Esophagus (tissue), 2 donors: ENCODE measurements around the gene FBN2. TPM values are rescaled to one million over a fixed set of nuclear protein-coding genes. Genes with fewer than 3 reads are reported as not detected.
"Not testable (repeated sequence)": the region's sequence is repeated elsewhere in the genome, so short reads cannot be mapped to it uniquely, and the experiment has no call there.

Source experiments
- H3K27ac ChIP-seq, 2 donors: one replicate each; pipeline ENCODE4 v1.5.1; 2013; ENCODE audit warnings: low read depth in 2 of 2, mild to moderate bottlenecking in 2 of 2, inconsistent platforms in 1 of 2, low read length in 1 of 2, moderate library complexity in 1 of 2
- H3K27me3 ChIP-seq, 2 donors: one replicate each; pipeline ENCODE4 v1.6.1; 2013; ENCODE audit warnings: low read length in 2 of 2, control low read depth in 1 of 2, mild to moderate bottlenecking in 1 of 2; ENCODE audit not compliant: insufficient read depth in 2 of 2, control insufficient read depth in 1 of 2
- H3K36me3 ChIP-seq, 2 donors: one replicate each; pipeline ENCODE4 v1.6.1; 2013; ENCODE audit warnings: low read length in 1 of 2; ENCODE audit not compliant: control insufficient read depth in 2 of 2, insufficient read depth in 2 of 2
- H3K4me1 ChIP-seq, 2 donors: one replicate each; pipeline ENCODE4 v1.6.1; 2013; ENCODE audit warnings: low read length in 1 of 2; ENCODE audit not compliant: control insufficient read depth in 2 of 2, insufficient read depth in 2 of 2
- H3K4me3 ChIP-seq, 2 donors: one replicate each; pipeline ENCODE4 v1.5.1; 2013; ENCODE audit warnings: low read length in 2 of 2, mild to moderate bottlenecking in 2 of 2, low read depth in 1 of 2, moderate library complexity in 1 of 2
- H3K9me3 ChIP-seq, 2 donors: one replicate each; pipeline ENCODE4 v1.6.1; 2013; ENCODE audit warnings: mild to moderate bottlenecking in 2 of 2, low read depth in 1 of 2, low read length in 1 of 2, moderate library complexity in 1 of 2; ENCODE audit not compliant: control insufficient read depth in 2 of 2, insufficient read depth in 1 of 2
- WGBS, 2 donors: extraction: QIAGEN DNeasy Blood & Tissue Kit; methylation state at CpG; one replicate each; pipeline ENCODE4 v1.1.7; 2013; 5-methylcytosine and 5-hydroxymethylcytosine counted together
- polyA plus RNA-seq, 2 donors: library from polyadenylated mRNA; stranded (reverse); fragments of 200-250 nt; gene quantifications; one replicate each; pipeline ENCODE4 v1.2.3, GENCODE V29; 2013
- donor health status: healthy with polysubstance abuse.
- donor health status: Bipolar disorder and iron deficiency.

The FBN2 gene
- polyA plus RNA-seq, 2 donors, result 0.09 to 0.14 TPM

- no peaks in the 10 kb centered on the region for H3K4me1 ChIP-seq
- no peak overlapping the region for H3K27ac ChIP-seq
- 77 to 85% methylated on average over 2 of the region's 2 CpGs for WGBS, 2 donors
- no peaks in the 10 kb centered on the region for H3K9me3 ChIP-seq
- H3K4me3 ChIP-seq, result no peak overlapping the region
- H3K36me3 ChIP-seq, result no peaks in the 10 kb centered on the region
- H3K27me3 ChIP-seq, result no peaks in the 10 kb centered on the region
Observed at GRCh38 chr5:128472036-128472435, 66.0 kb downstream of the FBN2 start.

GRCh38 chr5:128470663-128471062 is 67.4 kb downstream of the FBN2 start:
- no peaks in the 10 kb centered on the region for H3K36me3 ChIP-seq
- H3K27me3 ChIP-seq, result no peaks in the 10 kb centered on the region
- no peak overlapping the region for H3K4me3 ChIP-seq
- no peaks in the 10 kb centered on the region for H3K9me3 ChIP-seq
- 85 to 91% methylated on average over 1 of the region's 1 CpG for WGBS, 2 donors
- H3K27ac ChIP-seq, result no peak overlapping the region
- no peaks in the 10 kb centered on the region for H3K4me1 ChIP-seq

- H3K4me1 ChIP-seq, result no peaks in the 10 kb centered on the region
- H3K27ac ChIP-seq, result no peak overlapping the region
- no peaks in the 10 kb centered on the region for H3K27me3 ChIP-seq
- WGBS, 2 donors, result 47 to 61% methylated on average over 2 of the region's 2 CpGs
- H3K4me3 ChIP-seq, result no peak overlapping the region
- H3K9me3 ChIP-seq, result no peaks in the 10 kb centered on the region
- no peaks in the 10 kb centered on the region for H3K36me3 ChIP-seq
Observed at GRCh38 chr5:128469912-128470311, 68.1 kb downstream of the FBN2 start.

- no peaks in the 10 kb centered on the region for H3K36me3 ChIP-seq
- no peaks in the 10 kb centered on the region for H3K9me3 ChIP-seq
- no peak overlapping the region for H3K4me3 ChIP-seq
- 63 to 76% methylated on average over 1 of the region's 1 CpG for WGBS, 2 donors
- H3K27ac ChIP-seq, result no peak overlapping the region
- H3K4me1 ChIP-seq, result no peaks in the 10 kb centered on the region
- no peaks in the 10 kb centered on the region for H3K27me3 ChIP-seq
Observed at GRCh38 chr5:128466980-128467379, 71.1 kb downstream of the FBN2 start.

- 49 to 51% methylated on average over 5 of the region's 5 CpGs for WGBS, 2 donors
- H3K4me3 ChIP-seq, result no peak overlapping the region
Observed at GRCh38 chr5:128466554-128466953, 71.5 kb downstream of the FBN2 start.

GRCh38 chr5:128464596-128464995 is 73.4 kb downstream of the FBN2 start:
- Histone ChIP-seq H3K27ac (no peak overlapping the region), H3K4me1 (no peaks in the 10 kb centered on the region), H3K27me3 (no peaks in the 10 kb centered on the region), H3K9me3 (no peaks in the 10 kb centered on the region), H3K4me3 (no peak overlapping the region), H3K36me3 (no peaks in the 10 kb centered on the region)
- WGBS, 2 donors, result 67% methylated on average over 9 of the region's 9 CpGs

More at GRCh38 chr5:128466554-128466953, 71.5 kb downstream of the FBN2 start:
- Histone ChIP-seq H3K27ac (no peak overlapping the region), H3K27me3 (no peaks in the 10 kb centered on the region), H3K4me1 (no peaks in the 10 kb centered on the region), H3K36me3 (no peaks in the 10 kb centered on the region), H3K9me3 (no peaks in the 10 kb centered on the region)

GRCh38 chr5:128462330-128462729 is 75.7 kb downstream of the FBN2 start:
- Histone ChIP-seq H3K27me3 (no peaks in the 10 kb centered on the region), H3K4me3 (no peak overlapping the region), H3K36me3 (no peaks in the 10 kb centered on the region), H3K27ac (no peak overlapping the region), H3K9me3 (no peaks in the 10 kb centered on the region), H3K4me1 (no peaks in the 10 kb centered on the region)
- WGBS, 2 donors, result 42 to 53% methylated on average over 2 of the region's 2 CpGs

GRCh38 chr5:128457147-128457915 is 80.7 kb downstream of the FBN2 start:
- H3K9me3 ChIP-seq, H3K27ac ChIP-seq: not testable (repeated sequence)
- WGBS, 2 donors, result 57 to 63% methylated on average over 3 of the region's 3 CpGs

GRCh38 chr5:128455841-128456361 is 82.1 kb downstream of the FBN2 start:
- Histone ChIP-seq H3K9me3 (no peaks in the 10 kb centered on the region), H3K27me3 (no peaks in the 10 kb centered on the region), H3K36me3 (no peaks in the 10 kb centered on the region), H3K4me3 (no peak overlapping the region), H3K27ac (no peak overlapping the region), H3K4me1 (no peaks in the 10 kb centered on the region)
- WGBS, 2 donors, result 76 to 86% methylated on average over 7 of the region's 7 CpGs

More at GRCh38 chr5:128457147-128457915, 80.7 kb downstream of the FBN2 start:
- not testable (repeated sequence) for H3K27me3 ChIP-seq, H3K4me1 ChIP-seq, H3K36me3 ChIP-seq, H3K4me3 ChIP-seq

GRCh38 chr5:128453121-128453520 is 84.9 kb downstream of the FBN2 start:
- no peaks in the 10 kb centered on the region for H3K9me3 ChIP-seq
- H3K36me3 ChIP-seq, result no peaks in the 10 kb centered on the region
- no peaks in the 10 kb centered on the region for H3K4me1 ChIP-seq
- H3K27me3 ChIP-seq, result no peaks in the 10 kb centered on the region
- H3K4me3 ChIP-seq, result no peak overlapping the region
- 70% methylated on average over 3 of the region's 3 CpGs for WGBS, 2 donors
- no peak overlapping the region for H3K27ac ChIP-seq
